ENCODE results near the gene NR2F2. TPM values are rescaled to one million over a fixed set of nuclear protein-coding genes. Genes with fewer than 3 reads are reported as not detected.
A peak's percentile ranks its signal among the peaks of the same experiment; 100 is the strongest.

The NR2F2 gene
- total and polyA plus RNA-seq, 2 experiments from 2014 or later, result 0.63 to 1.2 TPM

GRCh38 chr15:96349857-96350720 is 19.6 kb downstream of the NR2F2 start:
- TF ChIP-seq, protein P1, sequence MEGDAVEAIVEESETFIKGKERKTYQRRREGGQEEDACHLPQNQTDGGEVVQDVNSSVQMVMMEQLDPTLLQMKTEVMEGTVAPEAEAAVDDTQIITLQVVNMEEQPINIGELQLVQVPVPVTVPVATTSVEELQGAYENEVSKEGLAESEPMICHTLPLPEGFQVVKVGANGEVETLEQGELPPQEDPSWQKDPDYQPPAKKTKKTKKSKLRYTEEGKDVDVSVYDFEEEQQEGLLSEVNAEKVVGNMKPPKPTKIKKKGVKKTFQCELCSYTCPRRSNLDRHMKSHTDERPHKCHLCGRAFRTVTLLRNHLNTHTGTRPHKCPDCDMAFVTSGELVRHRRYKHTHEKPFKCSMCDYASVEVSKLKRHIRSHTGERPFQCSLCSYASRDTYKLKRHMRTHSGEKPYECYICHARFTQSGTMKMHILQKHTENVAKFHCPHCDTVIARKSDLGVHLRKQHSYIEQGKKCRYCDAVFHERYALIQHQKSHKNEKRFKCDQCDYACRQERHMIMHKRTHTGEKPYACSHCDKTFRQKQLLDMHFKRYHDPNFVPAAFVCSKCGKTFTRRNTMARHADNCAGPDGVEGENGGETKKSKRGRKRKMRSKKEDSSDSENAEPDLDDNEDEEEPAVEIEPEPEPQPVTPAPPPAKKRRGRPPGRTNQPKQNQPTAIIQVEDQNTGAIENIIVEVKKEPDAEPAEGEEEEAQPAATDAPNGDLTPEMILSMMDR (IDR thresholded peaks at IDR 0.05; ENCODE audit: low read depth, low read length), result no peak
- H3K4me3 ChIP-seq, result no peak overlapping the region
- peaks cover 100% of the 10 kb centered on the region for H3K27me3 ChIP-seq

GRCh38 chr15:96350934-96351724 is 20.6 kb downstream of the NR2F2 start:
- DNase-seq (ENCODE audit: low read depth in 1 of 2, low spot score in 1 of 2), result no peak
- TF ChIP-seq, protein P1 (IDR thresholded peaks at IDR 0.05; ENCODE audit: low read depth, low read length), result no peak
- Histone ChIP-seq H3K4me3 (no peak overlapping the region), H3K27me3 (peaks cover 100% of the 10 kb centered on the region), H3K9me3 (ENCODE audit: low read depth) (no peaks in the 10 kb centered on the region), H3K27ac (no peak overlapping the region), H3K4me1 (ENCODE audit: low read depth) (peaks cover 5% of the 10 kb centered on the region), H3K36me3 (no peaks in the 10 kb centered on the region)

More at GRCh38 chr15:96349857-96350720, 19.6 kb downstream of the NR2F2 start:
- H3K9me3 ChIP-seq (ENCODE audit: low read depth), result no peaks in the 10 kb centered on the region
- H3K4me1 ChIP-seq (ENCODE audit: low read depth), result peaks cover 5% of the 10 kb centered on the region
- no peak overlapping the region for H3K27ac ChIP-seq
- no peak for DNase-seq (ENCODE audit: low read depth in 1 of 2, low spot score in 1 of 2)
- no peaks in the 10 kb centered on the region for H3K36me3 ChIP-seq

- Histone ChIP-seq H3K9me3 (ENCODE audit: low read depth) (no peaks in the 10 kb centered on the region), H3K4me1 (ENCODE audit: low read depth) (peaks cover 5% of the 10 kb centered on the region), H3K36me3 (no peaks in the 10 kb centered on the region), H3K27me3 (peaks cover 100% of the 10 kb centered on the region), H3K27ac (no peak overlapping the region), H3K4me3 (no peak overlapping the region)
- TF ChIP-seq, protein P1 (IDR thresholded peaks at IDR 0.05; ENCODE audit: low read depth, low read length), result no peak
- peak in 1 of 2 donors; percentile 51 for DNase-seq (ENCODE audit: low read depth in 1 of 2, low spot score in 1 of 2)
Observed at GRCh38 chr15:96351761-96352603, 21.5 kb downstream of the NR2F2 start.

DNA sequence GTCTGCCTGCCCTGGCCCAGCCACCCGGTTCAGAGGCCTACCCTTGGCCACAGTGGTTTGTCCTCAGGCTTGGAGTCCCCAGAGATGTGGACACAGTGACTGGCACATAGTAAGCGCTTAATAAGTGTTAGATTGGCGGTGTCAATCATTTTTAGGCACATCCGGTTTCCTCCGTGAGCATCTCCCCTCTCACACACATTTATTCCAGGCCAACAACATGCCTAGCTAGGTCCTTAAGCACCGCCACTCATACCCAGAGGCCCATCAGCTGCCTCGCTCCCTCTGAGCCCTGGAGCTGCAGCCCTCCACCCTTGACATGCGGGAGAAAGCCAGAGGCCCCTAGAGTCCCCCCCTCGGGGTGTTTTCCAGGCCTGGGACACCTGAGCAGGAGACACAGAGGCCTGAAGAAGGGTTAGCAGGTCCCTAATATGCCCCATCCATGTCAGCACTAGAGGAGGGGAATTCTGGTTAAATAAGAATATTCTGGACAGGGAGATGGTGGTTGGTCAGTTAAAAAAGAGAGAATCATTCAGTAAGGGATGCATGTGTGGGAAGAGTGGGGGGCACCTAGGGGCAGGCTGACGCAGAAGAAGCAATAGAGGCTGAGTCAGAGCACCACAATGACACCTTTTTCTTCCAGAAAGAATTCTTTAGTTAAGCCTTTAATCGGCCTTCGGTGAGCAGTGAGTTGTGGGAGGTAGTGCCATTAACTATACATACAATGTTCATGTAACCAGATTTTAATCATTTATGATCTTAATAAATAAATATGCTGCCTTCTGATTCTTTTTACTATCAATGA is 22.3 kb downstream of the NR2F2 start:
- Histone ChIP-seq H3K36me3 (no peaks in the 10 kb centered on the region), H3K9me3 (ENCODE audit: low read depth) (no peaks in the 10 kb centered on the region), H3K27me3 (peaks cover 100% of the 10 kb centered on the region), H3K4me1 (ENCODE audit: low read depth) (peaks cover 5% of the 10 kb centered on the region), H3K4me3 (no peak overlapping the region), H3K27ac (no peak overlapping the region)
- TF ChIP-seq, protein P1 (IDR thresholded peaks at IDR 0.05; ENCODE audit: low read depth, low read length), result no peak
- DNase-seq (ENCODE audit: low read depth in 1 of 2, low spot score in 1 of 2), result no peak
